ENCODE measurements around the gene PABPC1L. TPM values are rescaled to one million over a fixed set of nuclear protein-coding genes. Genes with fewer than 3 reads are reported as not detected.

The PABPC1L gene
- total RNA-seq, 2 experiments from 2014 or later, result 22.8 to 27.5 TPM

DNA sequence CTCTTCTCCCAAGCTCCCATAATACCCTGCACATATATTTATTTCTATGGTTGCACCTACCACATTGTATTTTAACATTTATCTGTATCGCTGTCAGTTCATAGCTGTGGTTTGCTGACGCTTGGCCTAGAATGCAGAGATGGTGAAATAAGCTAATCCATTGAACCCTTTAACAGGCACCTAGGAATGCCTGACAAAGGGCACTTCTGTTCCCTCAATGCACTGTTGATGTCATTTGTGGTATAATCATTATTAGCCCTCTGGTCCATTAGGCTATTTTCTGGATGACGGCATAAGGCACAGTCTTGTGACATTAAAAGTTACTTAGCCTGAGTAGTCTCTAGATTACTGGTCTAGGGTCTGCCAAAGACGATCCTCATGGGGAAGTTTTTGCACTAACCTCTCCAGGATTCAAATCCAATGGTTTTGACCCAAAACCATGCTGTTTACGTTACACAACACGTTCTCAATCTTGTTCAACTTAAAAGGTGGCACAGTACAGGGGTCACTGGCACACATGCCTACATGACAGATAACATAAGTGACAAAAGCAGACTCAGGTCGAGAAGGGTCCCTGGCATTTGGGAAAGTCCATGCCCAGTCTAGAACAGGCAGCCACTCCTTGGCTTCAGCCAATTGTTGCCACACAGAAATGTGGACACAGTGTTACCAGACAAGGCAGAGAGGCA, 26.5 kb upstream of the PABPC1L start:
- peaks cover 73% of the 10 kb centered on the region for H3K4me1 Mint-ChIP-seq (ENCODE audit: low read depth)
- peak overlapping the region; percentile 89 for H3K27ac Mint-ChIP-seq
- intact Hi-C loops (cut with DNase I, micrococcal nuclease), result loop anchor here (10.0 kb wide), 5 partner anchors 359 to 1429 kb away; partner anchors contain the start of genes PIGT (in 1 of the 2), SERINC3 (in 1 of the 2), SRSF6 (in 1 of the 2) and TTPAL (in 1 of the 2)

DNA sequence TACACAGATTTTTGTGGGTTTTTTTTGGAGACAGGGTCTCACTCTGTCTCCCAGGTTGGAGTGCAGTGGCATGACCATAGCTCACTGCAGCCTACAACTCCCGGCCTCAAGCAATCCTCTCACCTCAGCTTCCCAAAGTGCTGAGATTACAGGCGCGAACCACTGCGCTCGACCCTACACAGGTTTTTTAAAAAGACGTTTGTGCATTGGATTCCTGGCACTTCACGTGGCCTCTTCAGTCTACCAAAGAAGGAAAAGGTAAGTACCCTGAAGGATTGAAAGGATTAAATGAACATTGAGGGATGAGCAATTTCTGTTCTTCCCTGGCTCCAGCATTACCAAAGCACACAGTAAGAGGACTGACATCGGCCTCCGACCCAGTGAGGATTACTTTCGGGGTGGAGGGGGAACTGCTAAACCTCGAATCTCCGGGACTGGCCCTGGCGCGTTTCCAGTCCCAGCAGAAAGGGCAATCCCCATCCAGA, 24.9 kb upstream of the PABPC1L start:
- POLR2A ChIA-PET, result interaction anchor here (0.6 to 1.8 kb wide), 22 partner anchors 9 to 1050 kb away, joined by 3 to 12 read pairs (median 3); partner anchors contain the start of genes PABPC1L, PCIF1, PIGT and STK4
- H3K36me3 ChIP-seq (ENCODE audit: insufficient read depth, low read length), result peaks cover 7% of the 10 kb centered on the region
- peaks cover 76% of the 10 kb centered on the region for H3K4me1 Mint-ChIP-seq (ENCODE audit: low read depth)
- no peaks in the 10 kb centered on the region for H3K9me3 ChIP-seq (ENCODE audit: control insufficient read depth in 1 of 2, insufficient read depth in 1 of 2, low read length in 2 of 2)
- ATAC-seq (ENCODE audit: poor library complexity) (peak; percentile 1), DNase-seq (no peak)
- H3K4me1 ChIP-seq (ENCODE audit: insufficient read depth, low read length), result peaks cover 33% of the 10 kb centered on the region
- peak overlapping the region; percentile 89 to 93 for H3K27ac ChIP-seq (ENCODE audit: low read depth in 1 of 2, low read length in 2 of 2)
- peaks cover 47% of the 10 kb centered on the region for H3K36me3 Mint-ChIP-seq (ENCODE audit: low read depth)
- H3K27ac Mint-ChIP-seq, result peak overlapping the region; percentile 89
- intact Hi-C loops (cut with DNase I, micrococcal nuclease), result loop anchor here (2.0 to 10.0 kb wide), 9 partner anchors 76 to 1430 kb away; partner anchors contain the start of genes OSER1 (in 2 of the 2), PIGT (in 1 of the 2), SERINC3 (in 1 of the 2) and SRSF6 (in 1 of the 2)
- CTCF ChIA-PET, result interaction anchor here (1.0 kb wide), 1 partner anchor 126 kb away, joined by 3 read pairs; no protein-coding TSS in a partner anchor
- peak overlapping the region; percentile 91 for H3K4me3 ChIP-seq (ENCODE audit: low read length)
- no peaks in the 10 kb centered on the region for H3K9me3 Mint-ChIP-seq
- H3K27me3 Mint-ChIP-seq, result no peaks in the 10 kb centered on the region
- peak overlapping the region; percentile 88 for H3K4me3 Mint-ChIP-seq
- TF ChIP-seq, protein P1, sequence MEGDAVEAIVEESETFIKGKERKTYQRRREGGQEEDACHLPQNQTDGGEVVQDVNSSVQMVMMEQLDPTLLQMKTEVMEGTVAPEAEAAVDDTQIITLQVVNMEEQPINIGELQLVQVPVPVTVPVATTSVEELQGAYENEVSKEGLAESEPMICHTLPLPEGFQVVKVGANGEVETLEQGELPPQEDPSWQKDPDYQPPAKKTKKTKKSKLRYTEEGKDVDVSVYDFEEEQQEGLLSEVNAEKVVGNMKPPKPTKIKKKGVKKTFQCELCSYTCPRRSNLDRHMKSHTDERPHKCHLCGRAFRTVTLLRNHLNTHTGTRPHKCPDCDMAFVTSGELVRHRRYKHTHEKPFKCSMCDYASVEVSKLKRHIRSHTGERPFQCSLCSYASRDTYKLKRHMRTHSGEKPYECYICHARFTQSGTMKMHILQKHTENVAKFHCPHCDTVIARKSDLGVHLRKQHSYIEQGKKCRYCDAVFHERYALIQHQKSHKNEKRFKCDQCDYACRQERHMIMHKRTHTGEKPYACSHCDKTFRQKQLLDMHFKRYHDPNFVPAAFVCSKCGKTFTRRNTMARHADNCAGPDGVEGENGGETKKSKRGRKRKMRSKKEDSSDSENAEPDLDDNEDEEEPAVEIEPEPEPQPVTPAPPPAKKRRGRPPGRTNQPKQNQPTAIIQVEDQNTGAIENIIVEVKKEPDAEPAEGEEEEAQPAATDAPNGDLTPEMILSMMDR (IDR thresholded peaks at IDR 0.05), result no peak
- H3K27me3 ChIP-seq (ENCODE audit: control insufficient read depth in 1 of 2, insufficient read depth in 2 of 2, low read length in 2 of 2), result no peaks in the 10 kb centered on the region

More for the DNA sequence above, 26.5 kb upstream of the PABPC1L start:
- ChIA-PET CTCF (no interaction called here), POLR2A (interaction anchor here (0.7 to 1.0 kb wide), 3 partner anchors 9 to 15 kb away, joined by 3 to 4 read pairs (median 4); no protein-coding TSS in a partner anchor)
- H3K36me3 Mint-ChIP-seq (ENCODE audit: low read depth), result peaks cover 31% of the 10 kb centered on the region
- no peak for DNase-seq
- ATAC-seq (ENCODE audit: poor library complexity), result no peak
- peak overlapping the region; percentile 88 for H3K4me3 Mint-ChIP-seq
- H3K9me3 Mint-ChIP-seq, result no peaks in the 10 kb centered on the region
- no peak overlapping the region for H3K4me3 ChIP-seq (ENCODE audit: low read length)
- no peaks in the 10 kb centered on the region for H3K27me3 Mint-ChIP-seq
- peak overlapping the region; percentile 89 to 93 for H3K27ac ChIP-seq (ENCODE audit: low read depth in 1 of 2, low read length in 2 of 2)
- no peaks in the 10 kb centered on the region for H3K27me3 ChIP-seq (ENCODE audit: control insufficient read depth in 1 of 2, insufficient read depth in 2 of 2, low read length in 2 of 2)
- H3K9me3 ChIP-seq (ENCODE audit: control insufficient read depth in 1 of 2, insufficient read depth in 1 of 2, low read length in 2 of 2), result no peaks in the 10 kb centered on the region
- TF ChIP-seq, protein P1 (IDR thresholded peaks at IDR 0.05), result no peak
- H3K36me3 ChIP-seq (ENCODE audit: insufficient read depth, low read length), result no peaks in the 10 kb centered on the region
- peaks cover 29% of the 10 kb centered on the region for H3K4me1 ChIP-seq (ENCODE audit: insufficient read depth, low read length)

DNA sequence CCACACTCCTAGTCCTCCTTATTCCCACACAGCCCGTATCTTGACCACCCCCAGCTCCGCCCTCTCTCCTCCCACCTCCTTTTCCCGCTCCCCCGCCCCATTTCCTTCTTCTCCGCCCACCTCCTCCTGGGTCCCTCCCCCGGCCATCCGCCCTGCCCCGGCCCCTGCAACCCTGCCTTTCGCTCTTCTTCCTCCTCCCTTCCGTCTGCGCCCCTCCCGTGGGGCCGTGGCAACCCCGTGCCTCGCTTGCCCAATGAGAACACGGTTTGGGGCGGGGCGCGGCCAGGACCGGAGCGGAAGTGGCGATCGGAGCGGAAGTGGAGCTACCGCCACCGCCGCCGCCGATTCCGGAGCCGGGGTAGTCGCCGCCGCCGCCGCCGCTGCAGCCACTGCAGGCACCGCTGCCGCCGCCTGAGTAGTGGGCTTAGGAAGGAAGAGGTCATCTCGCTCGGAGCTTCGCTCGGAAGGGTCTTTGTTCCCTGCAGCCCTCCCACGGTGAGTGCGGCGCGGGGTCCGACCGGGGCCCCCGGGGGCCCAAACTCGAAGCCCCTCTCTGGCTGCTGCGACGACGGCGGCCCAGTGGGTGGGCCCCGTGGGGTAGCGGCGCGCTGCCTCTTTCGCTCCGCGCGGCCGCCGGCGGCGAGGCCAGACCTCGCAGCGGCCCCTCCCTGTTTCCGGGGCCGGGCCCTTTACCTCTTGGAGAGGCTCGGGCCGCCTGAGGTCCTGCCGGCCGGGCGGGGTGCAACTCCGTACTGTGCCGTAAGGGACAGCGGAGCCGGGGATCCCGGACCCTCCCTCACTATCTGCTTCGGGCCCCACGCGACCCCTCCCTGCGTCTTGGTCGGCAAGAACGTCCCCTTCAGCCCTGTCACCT, 24.2 kb upstream of the PABPC1L start, which contains the start of gene YWHAB:
TSS of gene YWHAB (plus strand) at position 314 of the 874 bp plus-strand sequence. CDS start 15,829 bp downstream, outside the sequence.
- Histone ChIP-seq H3K36me3 (ENCODE audit: insufficient read depth, low read length) (peaks cover 11% of the 10 kb centered on the region), H3K27me3 (ENCODE audit: control insufficient read depth in 1 of 2, insufficient read depth in 2 of 2, low read length in 2 of 2) (no peaks in the 10 kb centered on the region), H3K4me3 (ENCODE audit: low read length) (peak within 1 kb of the TSS; percentile 91), H3K9me3 (ENCODE audit: control insufficient read depth in 1 of 2, insufficient read depth in 1 of 2, low read length in 2 of 2) (no peaks in the 10 kb centered on the region), H3K27ac (ENCODE audit: low read depth in 1 of 2, low read length in 2 of 2) (peak within 1 kb of the TSS; percentile 89 to 93), H3K4me1 (ENCODE audit: insufficient read depth, low read length) (peaks cover 38% of the 10 kb centered on the region)
- DNase-seq (peak; percentile 93 to 99 (median 98)), ATAC-seq (ENCODE audit: poor library complexity) (peak; percentile 91)
- H3K36me3 Mint-ChIP-seq (ENCODE audit: low read depth), result peaks cover 50% of the 10 kb centered on the region
- no peaks in the 10 kb centered on the region for H3K9me3 Mint-ChIP-seq
- no peaks in the 10 kb centered on the region for H3K27me3 Mint-ChIP-seq
- intact Hi-C loops (cut with DNase I, micrococcal nuclease), result loop anchor here (2.0 to 10.0 kb wide), 10 partner anchors 23 to 1431 kb away; partner anchors contain the start of genes OSER1 (in 2 of the 2), STK4 (in 2 of the 2), PIGT (in 1 of the 2) and SERINC3 (in 1 of the 2)
- POLR2A ChIA-PET, result interaction anchor here (0.6 to 1.8 kb wide), 22 partner anchors 8 to 1049 kb away, joined by 3 to 12 read pairs (median 3); partner anchors contain the start of genes PABPC1L, PCIF1, PIGT and STK4
- peak within 1 kb of the TSS; percentile 89 for H3K27ac Mint-ChIP-seq
- H3K4me1 Mint-ChIP-seq (ENCODE audit: low read depth), result peaks cover 80% of the 10 kb centered on the region
- H3K4me3 Mint-ChIP-seq, result peak within 1 kb of the TSS; percentile 98
- TF ChIP-seq, protein P1 (IDR thresholded peaks at IDR 0.05), result no peak
- CTCF ChIA-PET, result interaction anchor here (1.0 kb wide), 1 partner anchor 126 kb away, joined by 3 read pairs; no protein-coding TSS in a partner anchor

All from CD4-positive, alpha-beta T cell (primary cell).